Measurements from ENCODE around the gene TXNL4B. TPM values are rescaled to one million over a fixed set of nuclear protein-coding genes. Genes with fewer than 3 reads are reported as not detected.

Gene TXNL4B
- total RNA-seq, 1 donor from 2014 or later, result 9.6 TPM

GRCh38 chr16:72112906-72113615 lies 19.6 kb upstream of the TXNL4B start:
- no peak for DNase-seq (ENCODE audit: low spot score)
- ATAC-seq, result no peak

GRCh38 chr16:72112452-72112792 lies 19.0 kb upstream of the TXNL4B start:
- ATAC-seq (no peak), DNase-seq (ENCODE audit: low spot score) (no peak)

- no peak for DNase-seq (ENCODE audit: low spot score)
Observed at GRCh38 chr16:72111657-72112451, 18.4 kb upstream of the TXNL4B start.

GRCh38 chr16:72110662-72111615 lies 17.5 kb upstream of the TXNL4B start:
- no peak for DNase-seq (ENCODE audit: low spot score)
- no peak for ATAC-seq

More at GRCh38 chr16:72111657-72112451, 18.4 kb upstream of the TXNL4B start:
- ATAC-seq, result no peak

GRCh38 chr16:72109966-72110530 lies 16.6 kb upstream of the TXNL4B start:
- ATAC-seq (no peak), DNase-seq (ENCODE audit: low spot score) (no peak)

- ATAC-seq (no peak), DNase-seq (ENCODE audit: low spot score) (no peak)
Observed at GRCh38 chr16:72109300-72109699, 15.9 kb upstream of the TXNL4B start.

GRCh38 chr16:72108353-72109102 lies 15.1 kb upstream of the TXNL4B start:
- no peak for DNase-seq (ENCODE audit: low spot score)
- ATAC-seq, result no peak

- ATAC-seq, result no peak
- no peak for DNase-seq (ENCODE audit: low spot score)
Observed at GRCh38 chr16:72107371-72107770, 14.0 kb upstream of the TXNL4B start.

GRCh38 chr16:72105978-72106377 lies 12.6 kb upstream of the TXNL4B start:
- no peak for ATAC-seq
- no peak for DNase-seq (ENCODE audit: low spot score)

- ATAC-seq, result no peak
Observed at GRCh38 chr16:72104905-72105304, 11.5 kb upstream of the TXNL4B start.

GRCh38 chr16:72101195-72101594 lies 7.8 kb upstream of the TXNL4B start:
- no peak for ATAC-seq
- DNase-seq (ENCODE audit: low spot score), result no peak

More at GRCh38 chr16:72104905-72105304, 11.5 kb upstream of the TXNL4B start:
- no peak for DNase-seq (ENCODE audit: low spot score)

GRCh38 chr16:72099377-72099818 lies 6.0 kb upstream of the TXNL4B start:
- peak; percentile 97 for ATAC-seq
- peak; percentile 59 for DNase-seq (ENCODE audit: low spot score)

GRCh38 chr16:72098936-72099335 lies 5.5 kb upstream of the TXNL4B start:
- DNase-seq (ENCODE audit: low spot score) (no peak), ATAC-seq (peak; percentile 6)

- DNase-seq (ENCODE audit: low spot score) (no peak), ATAC-seq (no peak)
Observed at GRCh38 chr16:72094266-72094610, 818 bp upstream of the TXNL4B start.

- DNase-seq (ENCODE audit: low spot score) (no peak), ATAC-seq (peak; percentile 43)
Observed at GRCh38 chr16:72092832-72093447, 480 bp downstream of the TXNL4B start.

GRCh38 chr16:72091217-72091616 lies 2.2 kb downstream of the TXNL4B start:
- peak; percentile 68 for DNase-seq (ENCODE audit: low spot score)
- peak; percentile 61 for ATAC-seq

GRCh38 chr16:72085002-72085401 lies 8.4 kb downstream of the TXNL4B start:
- no peak for DNase-seq (ENCODE audit: low spot score)
- ATAC-seq, result no peak

- ATAC-seq (no peak), DNase-seq (ENCODE audit: low spot score) (no peak)
Observed at GRCh38 chr16:72084445-72084844, 9.0 kb downstream of the TXNL4B start.

GRCh38 chr16:72083778-72084404 lies 9.5 kb downstream of the TXNL4B start:
- ATAC-seq, result peak; percentile 87

More at GRCh38 chr16:72083778-72084404, 9.5 kb downstream of the TXNL4B start:
- DNase-seq (ENCODE audit: low spot score), result no peak
